Retinal pigment epithelial cell (primary cell): ENCODE data around the gene TIPARP.

Source experiments
- DNase-seq: peaks from one replicate; pipeline ENCODE4 v3.0.0-alpha.2; 2010; ENCODE audit warnings: low read depth
- H3K4me3 ChIP-seq: 2 replicates; pipeline ENCODE4 v1.5.1; 2011; ENCODE audit warnings: mild to moderate bottlenecking, low read length, control low read depth, moderate library complexity
- TF ChIP-seq, protein P1 (sequence below): conservative IDR thresholded peaks from 2 replicates; pipeline ENCODE4 v1.5.1; 2011; ENCODE audit warnings: low read depth, low read length, control low read depth, inconsistent platforms

Gene TIPARP

GRCh38 chr3:156676768-156677479 is 2.5 kb downstream of the TIPARP start:
- no peak for DNase-seq
- TF ChIP-seq, protein P1, sequence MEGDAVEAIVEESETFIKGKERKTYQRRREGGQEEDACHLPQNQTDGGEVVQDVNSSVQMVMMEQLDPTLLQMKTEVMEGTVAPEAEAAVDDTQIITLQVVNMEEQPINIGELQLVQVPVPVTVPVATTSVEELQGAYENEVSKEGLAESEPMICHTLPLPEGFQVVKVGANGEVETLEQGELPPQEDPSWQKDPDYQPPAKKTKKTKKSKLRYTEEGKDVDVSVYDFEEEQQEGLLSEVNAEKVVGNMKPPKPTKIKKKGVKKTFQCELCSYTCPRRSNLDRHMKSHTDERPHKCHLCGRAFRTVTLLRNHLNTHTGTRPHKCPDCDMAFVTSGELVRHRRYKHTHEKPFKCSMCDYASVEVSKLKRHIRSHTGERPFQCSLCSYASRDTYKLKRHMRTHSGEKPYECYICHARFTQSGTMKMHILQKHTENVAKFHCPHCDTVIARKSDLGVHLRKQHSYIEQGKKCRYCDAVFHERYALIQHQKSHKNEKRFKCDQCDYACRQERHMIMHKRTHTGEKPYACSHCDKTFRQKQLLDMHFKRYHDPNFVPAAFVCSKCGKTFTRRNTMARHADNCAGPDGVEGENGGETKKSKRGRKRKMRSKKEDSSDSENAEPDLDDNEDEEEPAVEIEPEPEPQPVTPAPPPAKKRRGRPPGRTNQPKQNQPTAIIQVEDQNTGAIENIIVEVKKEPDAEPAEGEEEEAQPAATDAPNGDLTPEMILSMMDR, result no peak
- peak overlapping the region; percentile 88 for H3K4me3 ChIP-seq

GRCh38 chr3:156677536-156677935 is 3.1 kb downstream of the TIPARP start:
- no peak overlapping the region for H3K4me3 ChIP-seq

DNA sequence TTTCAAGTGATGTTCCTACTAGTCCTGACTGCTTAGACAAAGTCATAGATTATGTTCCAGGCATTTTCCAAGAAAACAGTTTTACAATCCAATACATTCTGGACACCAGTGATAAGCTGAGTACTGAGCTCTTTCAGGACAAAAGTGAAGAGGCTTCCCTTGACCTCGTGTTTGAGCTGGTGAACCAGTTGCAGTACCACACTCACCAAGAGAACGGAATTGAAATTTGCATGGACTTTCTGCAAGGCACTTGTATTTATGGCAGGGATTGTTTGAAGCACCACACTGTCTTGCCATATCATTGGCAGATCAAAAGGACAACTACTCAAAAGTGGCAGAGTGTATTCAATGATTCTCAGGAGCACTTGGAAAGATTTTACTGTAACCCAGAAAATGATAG is 3.8 kb downstream of the TIPARP start:
- DNase-seq, result no peak
- H3K4me3 ChIP-seq, result no peak overlapping the region
- TF ChIP-seq, protein P1, result no peak

More at GRCh38 chr3:156677536-156677935, 3.1 kb downstream of the TIPARP start:
- TF ChIP-seq, protein P1, result no peak
- DNase-seq, result no peak

- DNase-seq, result no peak
- H3K4me3 ChIP-seq, result no peak overlapping the region
- TF ChIP-seq, protein P1, result no peak
These were observed 6.0 kb downstream of the TIPARP start for GRCh38 chr3:156680243-156680914.

DNA sequence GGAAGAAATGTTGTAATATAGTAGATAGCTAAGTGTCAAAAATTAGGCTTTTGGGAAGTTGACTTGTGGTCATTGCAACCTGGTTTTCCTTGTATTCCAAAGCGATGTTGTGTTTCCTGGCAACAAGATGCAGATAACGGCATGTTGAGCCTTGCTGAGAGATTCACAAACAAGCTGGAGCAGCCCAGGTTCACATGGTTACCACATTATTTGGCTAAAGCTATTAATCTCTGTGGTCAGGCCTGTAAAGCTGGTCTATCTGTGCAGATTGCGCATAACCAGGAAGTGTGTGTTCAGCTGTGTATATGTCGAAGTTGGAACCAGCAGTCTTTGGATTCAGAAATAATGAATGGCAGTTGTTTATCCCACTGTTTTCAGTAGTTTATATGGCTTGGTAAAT is 6.6 kb downstream of the TIPARP start:
- TF ChIP-seq, protein P1, result no peak
- no peak overlapping the region for H3K4me3 ChIP-seq
- peak; percentile 92 for DNase-seq

DNA sequence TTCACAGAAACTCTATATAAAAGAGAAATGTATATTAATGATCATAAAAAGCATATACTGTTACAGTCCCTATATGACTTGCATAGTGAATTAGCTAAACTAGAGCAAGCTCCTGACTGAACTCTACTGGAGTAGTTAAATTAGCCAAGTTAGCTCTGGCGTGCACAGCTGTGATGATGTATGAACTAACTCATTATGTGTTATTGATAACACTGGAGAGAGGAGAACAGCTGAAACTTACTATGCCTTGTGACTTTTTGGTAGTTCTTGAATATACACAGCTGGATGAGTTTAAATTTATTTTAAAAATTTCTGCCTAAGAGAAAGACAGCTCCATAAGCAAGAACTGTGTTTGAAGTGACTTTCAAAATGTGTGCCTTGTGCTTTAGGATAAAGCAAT is 8.1 kb downstream of the TIPARP start:
- TF ChIP-seq, protein P1, result no peak
- no peak for DNase-seq
- no peak overlapping the region for H3K4me3 ChIP-seq

DNA sequence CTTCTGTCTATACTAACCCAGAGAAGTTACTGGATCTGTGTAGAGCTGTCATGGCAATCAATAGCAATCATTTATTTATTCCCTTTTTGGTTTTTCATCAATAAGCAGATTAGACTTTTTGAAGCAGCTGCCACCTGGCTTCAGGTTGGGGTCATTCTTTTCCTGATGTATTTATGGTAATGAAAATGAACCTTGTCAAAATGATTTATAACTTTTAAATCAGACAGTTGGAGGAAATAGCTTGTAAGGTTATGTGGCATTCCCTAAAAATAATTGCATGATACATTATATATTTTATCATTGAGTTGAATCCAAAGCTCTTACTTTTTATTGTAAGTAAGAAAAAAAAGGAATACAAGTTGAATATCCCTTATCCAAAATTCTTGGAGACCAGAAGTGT is 8.6 kb downstream of the TIPARP start:
- no peak for DNase-seq
- TF ChIP-seq, protein P1, result no peak
- H3K4me3 ChIP-seq, result no peak overlapping the region
